GM12892 (cell line): ENCODE results near the gene RTP3.

Source experiments
- POLR2A ChIP-seq: IDR thresholded peaks from 2 replicates; pipeline ENCODE4 v1.6.1; 2011; ENCODE audit warnings: low read depth, low read length, control low read depth
- POLR2AphosphoS5 ChIP-seq: IDR thresholded peaks from 2 replicates; pipeline ENCODE4 v1.6.1; 2011; ENCODE audit warnings: low read depth, low read length, control low read depth
- TAF1 ChIP-seq: IDR thresholded peaks from 2 replicates; pipeline ENCODE4 v1.6.1; 2011; ENCODE audit warnings: low read depth, mild to moderate bottlenecking, control low read depth, low read length, borderline replicate concordance

DNA sequence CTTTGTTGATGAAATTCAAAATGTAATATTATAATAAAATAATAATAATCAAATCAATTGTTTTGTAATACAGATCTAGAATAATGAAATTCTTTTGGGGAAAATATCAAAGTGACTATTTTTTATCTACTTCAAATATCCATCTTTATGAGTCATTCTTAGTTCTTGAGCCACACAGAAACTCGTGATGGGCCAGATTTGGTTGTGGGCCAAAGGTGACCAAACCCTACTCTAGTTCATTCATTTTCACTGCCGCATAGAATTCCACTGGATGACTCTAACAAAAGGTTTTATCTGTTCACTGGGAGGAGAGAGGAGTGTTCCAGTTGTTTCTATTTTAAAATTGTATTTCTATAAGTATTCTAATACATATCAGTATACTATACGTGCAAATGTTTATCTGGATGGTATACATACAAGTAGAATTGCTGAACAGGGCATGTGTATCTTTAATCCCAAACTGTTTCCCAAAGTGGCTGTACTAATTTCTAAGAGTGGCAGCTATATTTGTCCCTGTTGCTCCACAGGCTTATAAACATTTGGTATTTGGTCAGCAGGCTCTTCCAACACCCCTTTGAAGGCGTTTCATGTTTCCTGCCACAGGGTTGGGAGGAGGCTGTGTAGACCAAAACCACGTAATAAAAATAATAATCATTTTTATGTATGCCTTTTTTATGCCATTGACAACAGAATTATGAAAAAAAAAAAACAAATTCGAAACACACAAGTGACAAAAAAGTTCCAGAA is 7.3 kb upstream of the RTP3 start:
- no peak for TF ChIP-seq TAF1
- TF ChIP-seq POLR2AphosphoS5: no peak
- TF ChIP-seq POLR2A: no peak
